Stomach (tissue), 9 donors: ENCODE measurements around the gene ZNF18. TPM values are rescaled to one million over a fixed set of nuclear protein-coding genes. Genes with fewer than 3 reads are reported as not detected.

Source experiments
- DNase-seq, 2 donors: peaks; one replicate each; pipeline versions ENCODE4 v3.0.0 to v3.0.0-alpha.2; 2013 to 2019
- H3K27ac ChIP-seq, 5 donors: fragments of 200-600 bp in 4 of 5; sonication (generic) in 4 of 5; one replicate each; pipeline ENCODE4 v1.5.1; 2013 to 2019; ENCODE audit warnings: mild to moderate bottlenecking in 1 of 5, moderate library complexity in 1 of 5
- H3K27me3 ChIP-seq, 3 donors: fragments of 200-600 bp; sonication (generic); one replicate each; pipeline ENCODE4 v1.5.1; 2017 to 2019; ENCODE audit warnings: mixed run types in 1 of 3
- H3K36me3 ChIP-seq, 4 donors: fragments of 200-600 bp; sonication (generic); 1 replicate in 3 of 4; 2 replicates in 1 of 4; pipeline ENCODE4 v1.5.1; 2016 to 2019
- H3K4me1 ChIP-seq, 4 donors: fragments of 200-600 bp; sonication (generic); one replicate each; pipeline ENCODE4 v1.5.1; 2016 to 2019
- H3K4me3 ChIP-seq, 4 donors: fragments of 200-600 bp; sonication (generic) in 3 of 4; one replicate each; pipeline ENCODE4 v1.5.1; 2016 to 2019; ENCODE audit warnings: mild to moderate bottlenecking in 1 of 4
- H3K9me3 ChIP-seq, 4 donors: fragments of 200-600 bp; sonication (generic); one replicate each; pipeline ENCODE4 v1.5.1; 2016 to 2019
- EP300 ChIP-seq: sonication (generic); formaldehyde crosslinking; IDR thresholded peaks from one replicate; pipeline ENCODE4 v1.6.1; 2017; ENCODE audit warnings: antibody characterized with exemption
- POLR2A ChIP-seq, 4 donors: fragments of 450-650 bp; IDR thresholded peaks; one replicate each; pipeline ENCODE4 v1.6.1; 2016; ENCODE audit warnings: antibody characterized with exemption in 4 of 4, control low read depth in 2 of 4, mild to moderate bottlenecking in 1 of 4, moderate library complexity in 1 of 4
- POLR2AphosphoS5 ChIP-seq, 3 donors: sonication (generic); formaldehyde crosslinking; IDR thresholded peaks; one replicate each; pipeline ENCODE4 v1.6.1; 2016; ENCODE audit warnings: antibody characterized with exemption in 3 of 3
- WGBS, 5 donors: extraction: QIAGEN DNeasy Blood & Tissue Kit in 3 of 5; methylation state at CpG; one replicate each; pipeline versions ENCODE4 v1.1.5 to v1.1.7; 2013 to 2018; 5-methylcytosine and 5-hydroxymethylcytosine counted together
- intact Hi-C: fragments of 100-400 bp; cut with DNase I; formaldehyde crosslinking; loops from one replicate; pipeline ENCODE4 v1.15.1; 2023; ENCODE audit warnings: low total_unique reads
- polyA plus RNA-seq, 3 donors: library from polyadenylated mRNA; stranded (reverse); fragments of 200-250 nt; gene quantifications; one replicate each; pipeline ENCODE4 v1.2.3, GENCODE V29; 2013
- total RNA-seq, 5 donors: library from RNA; depleted of rRNA; stranded (reverse); fragments of >200 nt; gene quantifications; one replicate each; pipeline versions ENCODE4 v1.1.0 to v1.2.3, GENCODE V29; 2014 to 2016
- TF ChIP-seq, protein P1 (sequence below), 7 experiments: fragments of 450-650 bp in 4 of 7; fragments of 200-600 bp in 3 of 7; sonication (generic) in 3 of 7; IDR thresholded peaks; one replicate each; pipeline ENCODE4 v1.5.1; 2016 to 2019; ENCODE audit warnings: antibody characterized with exemption in 7 of 7, control low read depth in 2 of 7, mild to moderate bottlenecking in 1 of 7
- donor health status: healthy with polysubstance abuse.
- donor health status: Bipolar disorder and iron deficiency.
- donor health status: healthy.

The ZNF18 gene
- total and polyA plus RNA-seq, 8 donors: 3.7 to 13.2 (median 6.7) TPM; not detected in 1

DNA sequence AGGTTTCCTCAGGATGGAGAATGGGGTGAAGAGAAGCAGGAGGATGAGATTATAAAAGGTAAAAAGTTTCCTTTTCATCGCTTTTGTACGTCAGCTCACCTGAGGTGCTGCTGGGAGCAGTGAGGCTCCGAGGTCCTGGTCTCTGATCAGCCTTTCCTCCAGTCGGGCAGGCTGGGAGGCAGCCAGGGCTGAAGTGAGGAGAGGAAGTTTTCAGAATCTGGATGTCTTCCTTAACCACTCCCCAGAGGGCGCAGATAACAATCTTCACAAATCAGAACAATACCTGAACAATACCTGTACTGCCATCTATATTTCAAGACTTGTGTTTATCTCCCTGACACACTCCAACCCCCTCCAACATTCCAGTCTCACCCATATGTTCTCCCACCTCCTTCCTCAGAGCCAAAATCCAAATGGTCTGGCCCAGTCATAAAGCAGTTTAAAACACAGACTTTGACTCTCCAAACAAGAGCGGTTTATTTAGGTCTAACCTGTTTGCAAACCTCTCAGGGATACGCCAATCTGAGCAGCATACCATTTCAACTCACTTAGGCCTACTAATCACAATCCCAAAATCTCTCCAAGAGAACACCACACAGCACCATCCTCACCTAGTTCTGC is 6.8 kb downstream of the ZNF18 start:
- Histone ChIP-seq H3K4me3 (no peak overlapping the region), H3K27ac (no peak overlapping the region), H3K36me3 (peaks cover 0 to 58% (median 48%) of the 10 kb centered on the region in 4 donors), H3K4me1 (peaks cover 0 to 14% (median 6%) of the 10 kb centered on the region in 4 donors), H3K27me3 (no peaks in the 10 kb centered on the region), H3K9me3 (no peaks in the 10 kb centered on the region)
- DNase-seq: no peak
- WGBS, 5 donors: 81 to 93% (median 82%) methylated on average over 7 of the region's 7 CpGs
- intact Hi-C loops: no loop called here
- TF ChIP-seq POLR2A (IDR thresholded peaks at IDR 0.05) (no peak), EP300 (no peak), POLR2AphosphoS5 (IDR thresholded peaks at IDR 0.05) (no peak)
- TF ChIP-seq, protein P1, sequence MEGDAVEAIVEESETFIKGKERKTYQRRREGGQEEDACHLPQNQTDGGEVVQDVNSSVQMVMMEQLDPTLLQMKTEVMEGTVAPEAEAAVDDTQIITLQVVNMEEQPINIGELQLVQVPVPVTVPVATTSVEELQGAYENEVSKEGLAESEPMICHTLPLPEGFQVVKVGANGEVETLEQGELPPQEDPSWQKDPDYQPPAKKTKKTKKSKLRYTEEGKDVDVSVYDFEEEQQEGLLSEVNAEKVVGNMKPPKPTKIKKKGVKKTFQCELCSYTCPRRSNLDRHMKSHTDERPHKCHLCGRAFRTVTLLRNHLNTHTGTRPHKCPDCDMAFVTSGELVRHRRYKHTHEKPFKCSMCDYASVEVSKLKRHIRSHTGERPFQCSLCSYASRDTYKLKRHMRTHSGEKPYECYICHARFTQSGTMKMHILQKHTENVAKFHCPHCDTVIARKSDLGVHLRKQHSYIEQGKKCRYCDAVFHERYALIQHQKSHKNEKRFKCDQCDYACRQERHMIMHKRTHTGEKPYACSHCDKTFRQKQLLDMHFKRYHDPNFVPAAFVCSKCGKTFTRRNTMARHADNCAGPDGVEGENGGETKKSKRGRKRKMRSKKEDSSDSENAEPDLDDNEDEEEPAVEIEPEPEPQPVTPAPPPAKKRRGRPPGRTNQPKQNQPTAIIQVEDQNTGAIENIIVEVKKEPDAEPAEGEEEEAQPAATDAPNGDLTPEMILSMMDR (IDR thresholded peaks at IDR 0.05): no peak

DNA sequence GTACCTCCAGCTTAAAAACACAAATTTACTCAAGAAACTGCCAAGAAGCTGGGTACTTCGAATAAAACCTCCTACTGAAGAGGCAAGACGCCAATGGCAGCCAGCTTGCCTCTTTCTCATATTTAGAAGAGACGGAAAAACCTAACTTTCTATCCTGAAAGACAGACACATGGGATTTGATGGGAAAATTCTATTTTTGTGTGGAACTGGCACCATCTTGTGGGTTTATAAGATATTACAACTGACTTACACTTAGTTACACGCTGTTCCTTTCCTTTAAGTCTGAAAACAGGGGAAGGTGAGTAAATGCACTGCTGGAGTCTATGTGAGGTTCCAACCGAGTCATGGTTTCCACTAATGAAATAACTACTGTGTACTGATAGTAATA is 10.3 kb downstream of the ZNF18 start:
- no peak overlapping the region for H3K27ac ChIP-seq
- no peaks in the 10 kb centered on the region for H3K9me3 ChIP-seq
- TF ChIP-seq, protein P1 (IDR thresholded peaks at IDR 0.05): peak in 4 of 7 experiments; percentile 29 to 52 (median 38)
- no peak for TF ChIP-seq POLR2A (IDR thresholded peaks at IDR 0.05)
- 30 to 48% (median 32%) methylated on average over 5 of the region's 5 CpGs for WGBS, 5 donors
- peaks cover 0 to 11% (median 6%) of the 10 kb centered on the region in 4 donors for H3K4me1 ChIP-seq
- H3K4me3 ChIP-seq: no peak overlapping the region
- H3K27me3 ChIP-seq: no peaks in the 10 kb centered on the region
- intact Hi-C loops: no loop called here
- peaks cover 17 to 80% (median 69%) of the 10 kb centered on the region in 4 donors for H3K36me3 ChIP-seq
- DNase-seq: peak in 1 of 2 donors; percentile 63

GRCh38 chr17:11986179-11986941 is 10.9 kb downstream of the ZNF18 start:
- intact Hi-C loops: no loop called here
- Histone ChIP-seq H3K27ac (no peak overlapping the region), H3K27me3 (no peaks in the 10 kb centered on the region), H3K36me3 (peaks cover 17 to 78% (median 67%) of the 10 kb centered on the region in 4 donors), H3K4me3 (no peak overlapping the region), H3K9me3 (no peaks in the 10 kb centered on the region), H3K4me1 (peaks cover 0 to 11% (median 6%) of the 10 kb centered on the region in 4 donors)
- 65 to 88% (median 79%) methylated on average over 4 of the region's 4 CpGs for WGBS, 5 donors
- no peak for DNase-seq
- TF ChIP-seq, protein P1 (IDR thresholded peaks at IDR 0.05): no peak
- TF ChIP-seq POLR2AphosphoS5 (IDR thresholded peaks at IDR 0.05) (no peak), POLR2A (IDR thresholded peaks at IDR 0.05) (no peak), EP300 (no peak)

GRCh38 chr17:11981862-11982261 is 15.4 kb downstream of the ZNF18 start:
- 87 to 98% (median 94%) methylated on average over 4 of the region's 4 CpGs for WGBS, 5 donors
- Histone ChIP-seq H3K27me3 (no peaks in the 10 kb centered on the region), H3K27ac (no peak overlapping the region), H3K36me3 (peaks cover 32 to 64% (median 59%) of the 10 kb centered on the region in 4 donors), H3K4me1 (peaks cover 0 to 6% (median 2%) of the 10 kb centered on the region in 4 donors), H3K4me3 (no peak overlapping the region), H3K9me3 (no peaks in the 10 kb centered on the region)
- DNase-seq: no peak
- intact Hi-C loops: no loop called here
- TF ChIP-seq POLR2AphosphoS5 (IDR thresholded peaks at IDR 0.05) (no peak), EP300 (no peak), POLR2A (IDR thresholded peaks at IDR 0.05) (no peak)
- TF ChIP-seq, protein P1 (IDR thresholded peaks at IDR 0.05): no peak
